Progenitor cell of endocrine pancreas (in vitro differentiated cells): ENCODE measurements around the gene LEMD1. TPM values are rescaled to one million over a fixed set of nuclear protein-coding genes. Genes with fewer than 3 reads are reported as not detected.
A peak's percentile ranks its signal among the peaks of the same experiment; 100 is the strongest.

Experiments
- DNase-seq: peaks from one replicate; pipeline ENCODE4 v3.0.0; 2021; ENCODE audit warnings: low spot score; ENCODE audit not compliant: unreplicated experiment
- H3K27ac Mint-ChIP-seq: 2 replicates; pipeline ENCODE4 v1.8.0; 2021; ENCODE audit warnings: mild to moderate bottlenecking, moderate library complexity, mixed read lengths
- H3K27me3 Mint-ChIP-seq: 2 replicates; pipeline ENCODE4 v1.8.0; 2021; ENCODE audit warnings: mixed read lengths
- H3K36me3 Mint-ChIP-seq: 2 replicates; pipeline ENCODE4 v1.8.0; 2022; ENCODE audit warnings: mixed read lengths; ENCODE audit not compliant: insufficient read depth
- H3K4me1 Mint-ChIP-seq: 2 replicates; pipeline ENCODE4 v1.8.0; 2021; ENCODE audit warnings: low read depth, mixed read lengths
- H3K4me3 Mint-ChIP-seq: 2 replicates; pipeline ENCODE4 v1.8.0; 2021; ENCODE audit warnings: low read depth, mild to moderate bottlenecking, moderate library complexity, mixed read lengths
- H3K9me3 Mint-ChIP-seq: 2 replicates; pipeline ENCODE4 v1.8.0; 2021; ENCODE audit warnings: low read depth, mixed read lengths
- total RNA-seq: library from RNA; stranded (reverse); gene quantifications from 2 replicates; pipeline ENCODE4 v1.2.1, GENCODE V29; 2021
- TF ChIP-seq, protein P1 (sequence below): fragments of 200-600 bp; sonication (generic); IDR thresholded peaks from one replicate; pipeline ENCODE4 v1.5.0; 2021; ENCODE audit warnings: antibody characterized with exemption, mild to moderate bottlenecking; ENCODE audit not compliant: unreplicated experiment

LEMD1 gene
- total RNA-seq, 1 donor from 2014 or later = 13.9 TPM

DNA sequence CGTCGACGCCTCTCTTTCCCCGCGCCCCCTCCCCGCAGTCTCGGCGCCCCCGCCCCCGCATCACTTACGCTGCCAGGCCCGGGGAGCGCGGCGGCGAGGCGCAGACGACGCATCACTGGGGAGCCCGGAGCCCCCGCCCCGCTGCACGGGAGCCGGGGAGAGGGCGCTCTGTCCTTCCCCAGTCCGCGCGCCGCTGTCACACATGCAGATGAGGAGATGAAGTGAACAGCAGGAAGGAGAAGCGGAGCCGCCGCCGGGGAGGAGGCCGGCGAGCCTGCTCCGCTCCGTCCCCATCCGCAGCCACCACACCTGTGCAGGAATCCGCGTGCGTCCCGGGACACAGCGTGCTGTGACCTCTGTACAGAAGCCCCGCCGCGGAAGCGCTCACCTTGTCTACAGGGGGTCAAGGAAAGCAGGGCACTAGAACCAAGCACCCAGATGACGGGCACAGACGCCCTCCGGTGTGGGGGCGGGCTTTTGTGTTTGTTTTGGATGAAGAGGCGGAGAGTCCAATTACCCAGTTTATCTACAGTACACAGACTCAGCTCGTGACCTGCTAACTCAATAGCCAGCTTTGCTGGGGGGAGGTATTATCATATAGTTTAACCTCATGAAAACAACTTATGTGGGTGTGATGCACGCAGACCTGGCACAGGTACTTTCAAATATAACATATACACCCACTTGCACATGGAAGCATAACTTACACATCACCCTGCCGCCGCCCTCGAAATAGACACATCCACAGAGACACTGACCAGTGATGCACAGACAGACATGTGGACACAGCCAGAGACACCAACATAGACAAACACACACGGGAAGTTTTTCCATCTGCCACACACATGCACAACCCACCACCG is 77.6 kb downstream of the LEMD1 start:
- H3K4me3 Mint-ChIP-seq = peak overlapping the region; percentile 67
- no peaks in the 10 kb centered on the region for H3K9me3 Mint-ChIP-seq
- H3K36me3 Mint-ChIP-seq = no peaks in the 10 kb centered on the region
- peaks cover 84% of the 10 kb centered on the region for H3K27me3 Mint-ChIP-seq
- H3K27ac Mint-ChIP-seq = peak overlapping the region; percentile 29
- H3K4me1 Mint-ChIP-seq = peaks cover 8% of the 10 kb centered on the region
- peak; percentile 20 for DNase-seq
- TF ChIP-seq, protein P1, sequence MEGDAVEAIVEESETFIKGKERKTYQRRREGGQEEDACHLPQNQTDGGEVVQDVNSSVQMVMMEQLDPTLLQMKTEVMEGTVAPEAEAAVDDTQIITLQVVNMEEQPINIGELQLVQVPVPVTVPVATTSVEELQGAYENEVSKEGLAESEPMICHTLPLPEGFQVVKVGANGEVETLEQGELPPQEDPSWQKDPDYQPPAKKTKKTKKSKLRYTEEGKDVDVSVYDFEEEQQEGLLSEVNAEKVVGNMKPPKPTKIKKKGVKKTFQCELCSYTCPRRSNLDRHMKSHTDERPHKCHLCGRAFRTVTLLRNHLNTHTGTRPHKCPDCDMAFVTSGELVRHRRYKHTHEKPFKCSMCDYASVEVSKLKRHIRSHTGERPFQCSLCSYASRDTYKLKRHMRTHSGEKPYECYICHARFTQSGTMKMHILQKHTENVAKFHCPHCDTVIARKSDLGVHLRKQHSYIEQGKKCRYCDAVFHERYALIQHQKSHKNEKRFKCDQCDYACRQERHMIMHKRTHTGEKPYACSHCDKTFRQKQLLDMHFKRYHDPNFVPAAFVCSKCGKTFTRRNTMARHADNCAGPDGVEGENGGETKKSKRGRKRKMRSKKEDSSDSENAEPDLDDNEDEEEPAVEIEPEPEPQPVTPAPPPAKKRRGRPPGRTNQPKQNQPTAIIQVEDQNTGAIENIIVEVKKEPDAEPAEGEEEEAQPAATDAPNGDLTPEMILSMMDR = no peak

DNA sequence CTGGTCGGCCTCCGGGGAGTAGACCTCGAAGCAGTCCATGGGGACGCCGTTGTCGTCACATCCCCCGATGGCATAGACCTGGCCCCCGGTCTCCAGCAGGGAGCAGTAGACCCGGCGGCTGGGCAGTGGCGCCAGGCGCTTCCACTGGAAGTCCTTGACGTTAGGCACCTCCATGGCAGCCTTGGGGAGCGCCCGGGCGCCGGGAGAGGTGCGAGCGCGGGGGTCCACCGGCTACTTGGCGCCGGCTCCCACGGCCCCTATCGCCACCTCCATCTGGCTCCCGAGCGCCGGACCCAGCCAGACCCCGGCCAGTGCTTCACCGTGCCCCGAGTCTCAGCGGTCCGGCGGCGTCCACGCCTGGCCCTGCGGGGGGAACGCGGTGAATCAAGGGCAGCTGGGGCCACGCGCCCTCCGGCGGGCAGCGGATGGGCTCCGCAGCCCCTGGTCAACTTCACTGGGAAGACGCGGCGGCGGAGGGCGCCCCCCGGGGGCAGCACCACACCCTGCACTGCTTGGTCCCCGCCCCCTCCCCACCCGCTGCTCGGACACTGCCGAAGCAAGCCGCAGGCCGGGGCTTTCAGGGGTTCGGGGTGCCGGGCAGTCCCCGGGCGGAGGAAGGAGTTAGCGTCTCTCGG is 78.3 kb downstream of the LEMD1 start:
- Mint-ChIP-seq H3K9me3 (no peaks in the 10 kb centered on the region), H3K27ac (no peak overlapping the region), H3K36me3 (no peaks in the 10 kb centered on the region), H3K4me1 (peaks cover 8% of the 10 kb centered on the region), H3K27me3 (peaks cover 85% of the 10 kb centered on the region), H3K4me3 (no peak overlapping the region)
- TF ChIP-seq, protein P1 = peak; percentile 49
- peak; percentile 41 for DNase-seq

DNA sequence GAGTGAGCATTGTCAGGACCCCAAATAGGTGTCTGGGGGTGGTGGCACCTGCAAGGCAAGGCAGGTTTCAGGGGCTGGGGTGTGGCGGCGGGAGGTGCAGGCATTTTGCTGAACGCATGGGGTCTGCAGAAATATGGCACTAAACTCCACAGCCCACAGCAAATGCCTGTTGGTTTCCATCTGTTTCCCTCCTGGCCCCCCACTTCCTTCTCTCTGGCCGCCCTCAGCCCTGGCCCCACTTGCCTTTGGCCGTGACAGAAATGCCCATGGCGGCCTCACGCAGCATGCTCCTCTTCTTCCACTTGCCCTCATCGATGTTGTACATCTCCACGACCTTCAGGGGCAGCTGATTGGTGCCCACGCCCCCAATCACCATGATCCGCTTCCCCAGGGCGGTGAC is 78.9 kb downstream of the LEMD1 start:
- Mint-ChIP-seq H3K27me3 (peaks cover 85% of the 10 kb centered on the region), H3K9me3 (no peaks in the 10 kb centered on the region), H3K36me3 (no peaks in the 10 kb centered on the region), H3K4me3 (peak overlapping the region; percentile 44), H3K27ac (no peak overlapping the region), H3K4me1 (peaks cover 8% of the 10 kb centered on the region)
- DNase-seq = no peak
- TF ChIP-seq, protein P1 = no peak

DNA sequence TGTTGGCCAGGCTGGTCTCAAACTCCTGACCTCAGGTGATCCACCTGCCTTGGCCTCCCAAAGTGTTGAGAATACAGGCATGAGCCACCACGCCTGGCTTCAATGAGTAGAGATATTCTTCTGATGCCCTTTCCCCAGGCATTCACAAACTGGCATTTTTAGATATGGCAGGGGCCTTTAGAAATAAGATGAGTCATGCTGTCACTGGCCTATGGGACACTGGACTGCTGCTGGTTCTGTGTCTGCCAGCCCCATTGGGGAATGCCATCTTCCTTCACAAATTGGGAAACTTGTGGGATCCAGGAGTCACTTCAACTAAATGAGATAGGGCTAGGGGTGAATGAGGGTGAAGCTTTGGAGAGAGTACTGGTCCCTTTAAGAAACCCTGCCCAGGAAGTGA is 81.2 kb downstream of the LEMD1 start:
- Mint-ChIP-seq H3K27me3 (peaks cover 84% of the 10 kb centered on the region), H3K27ac (no peak overlapping the region), H3K36me3 (no peaks in the 10 kb centered on the region), H3K9me3 (no peaks in the 10 kb centered on the region), H3K4me3 (no peak overlapping the region), H3K4me1 (peaks cover 8% of the 10 kb centered on the region)
- TF ChIP-seq, protein P1 = no peak
- no peak for DNase-seq

DNA sequence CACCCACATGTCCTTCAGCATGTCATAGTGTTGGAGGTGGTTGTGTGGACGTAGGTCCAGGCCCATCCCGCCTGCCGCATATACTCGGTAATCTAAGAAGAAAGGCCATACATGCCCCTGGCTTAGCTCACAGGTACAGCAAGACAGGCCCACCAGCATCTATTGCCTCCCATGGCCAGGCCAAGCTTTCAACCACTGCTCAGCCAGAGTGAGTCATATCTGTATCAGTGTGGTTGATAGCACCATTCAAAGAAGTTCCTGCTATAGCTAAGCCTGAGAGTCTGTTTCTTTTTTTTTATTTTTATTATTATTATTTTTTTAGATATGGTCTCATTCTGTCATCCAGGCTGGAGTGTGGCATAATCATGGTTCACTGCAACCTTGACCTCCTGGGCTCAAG is 82.1 kb downstream of the LEMD1 start:
- H3K4me3 Mint-ChIP-seq = no peak overlapping the region
- TF ChIP-seq, protein P1 = no peak
- DNase-seq = no peak
- peaks cover 74% of the 10 kb centered on the region for H3K27me3 Mint-ChIP-seq
- no peaks in the 10 kb centered on the region for H3K9me3 Mint-ChIP-seq
- H3K27ac Mint-ChIP-seq = no peak overlapping the region
- peaks cover 6% of the 10 kb centered on the region for H3K4me1 Mint-ChIP-seq
- H3K36me3 Mint-ChIP-seq = no peaks in the 10 kb centered on the region
